ENCODE data around the gene WDR54. TPM values are rescaled to one million over a fixed set of nuclear protein-coding genes. Genes with fewer than 3 reads are reported as not detected.

WDR54 gene
- total RNA-seq, 2 experiments from 2014 or later, result 103 to 119 TPM

DNA sequence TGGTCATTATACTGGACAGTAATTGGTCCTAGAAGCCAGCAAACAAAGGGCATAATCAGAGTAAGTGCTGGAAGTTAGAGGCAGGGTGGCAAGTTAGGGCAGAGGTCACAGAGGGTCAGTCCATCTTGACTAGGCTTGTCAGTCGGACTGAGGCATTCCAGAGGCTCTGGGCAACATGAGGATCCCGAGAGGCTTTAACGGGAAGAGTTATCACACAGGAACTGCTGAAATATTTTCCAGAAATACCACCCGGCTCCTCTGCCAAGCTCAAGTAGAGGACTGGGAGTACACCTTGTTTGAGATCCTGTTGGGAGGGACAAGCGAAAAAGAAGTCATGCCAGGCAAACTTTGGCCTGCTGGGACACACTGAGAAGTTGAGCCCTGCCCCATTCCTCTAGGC is 13.8 kb upstream of the WDR54 start:
- CTCF ChIA-PET, result interaction anchor here (1.6 kb wide), 1 partner anchor 9 kb away, joined by 3 read pairs; no protein-coding TSS in a partner anchor
- Mint-ChIP-seq H3K4me3 (no peak overlapping the region), H3K36me3 (ENCODE audit: low read depth) (no peaks in the 10 kb centered on the region), H3K4me1 (no peaks in the 10 kb centered on the region), H3K27ac (no peak overlapping the region), H3K27me3 (peaks cover 3% of the 10 kb centered on the region), H3K9me3 (ENCODE audit: low read depth) (no peaks in the 10 kb centered on the region)
- DNase-seq (no peak), ATAC-seq (no peak)
- POLR2A ChIA-PET, result no interaction called here
- intact Hi-C loops (cut with DNase I, micrococcal nuclease), result no loop called here

- CTCF ChIA-PET, result interaction anchor here (0.8 to 2.0 kb wide), 4 partner anchors 22 to 100 kb away, joined by 3 to 5 read pairs (median 4); no protein-coding TSS in a partner anchor
- H3K4me1 Mint-ChIP-seq, result peaks cover 21% of the 10 kb centered on the region
- no peaks in the 10 kb centered on the region for H3K9me3 Mint-ChIP-seq (ENCODE audit: low read depth)
- no peaks in the 10 kb centered on the region for H3K36me3 Mint-ChIP-seq (ENCODE audit: low read depth)
- H3K27me3 Mint-ChIP-seq, result peaks cover 2% of the 10 kb centered on the region
- no peak overlapping the region for H3K27ac Mint-ChIP-seq
- DNase-seq (no peak), ATAC-seq (no peak)
- intact Hi-C loops (cut with DNase I, micrococcal nuclease), result no loop called here
- POLR2A ChIA-PET, result interaction anchor here (0.6 kb wide), 2 partner anchors 8 to 941 kb away, joined by 3 to 7 read pairs; no protein-coding TSS in a partner anchor
- no peak overlapping the region for H3K4me3 Mint-ChIP-seq
Measured at GRCh38 chr2:74413001-74413698, 8.4 kb upstream of the WDR54 start.

DNA sequence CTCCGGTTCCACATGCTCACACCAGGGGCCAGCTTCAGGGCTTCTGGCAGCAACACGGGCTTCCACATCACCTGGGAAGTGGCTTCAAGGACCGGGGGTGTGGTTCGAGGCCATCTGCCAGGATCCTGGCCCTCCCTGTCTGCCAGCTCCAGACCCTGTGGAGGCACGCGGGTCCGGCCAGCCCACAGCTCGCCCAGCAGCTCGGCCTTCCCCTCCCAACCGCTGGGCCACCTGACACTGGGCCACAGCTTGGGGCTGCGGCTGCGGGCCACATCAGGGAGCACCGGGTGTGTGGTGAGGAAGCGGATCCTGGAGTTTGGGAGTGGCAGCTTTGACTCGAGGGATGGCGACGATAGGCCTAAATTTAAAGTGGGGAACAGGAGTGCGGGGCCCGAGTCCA is 7.1 kb upstream of the WDR54 start:
- Mint-ChIP-seq H3K4me3 (peak overlapping the region; percentile 68), H3K27me3 (peaks cover under 1% of the 10 kb centered on the region), H3K36me3 (ENCODE audit: low read depth) (no peaks in the 10 kb centered on the region), H3K27ac (no peak overlapping the region), H3K4me1 (peaks cover 21% of the 10 kb centered on the region), H3K9me3 (ENCODE audit: low read depth) (no peaks in the 10 kb centered on the region)
- CTCF ChIA-PET, result interaction anchor here (0.9 to 2.0 kb wide), 2 partner anchors 23 to 79 kb away, joined by 3 to 5 read pairs; no protein-coding TSS in a partner anchor
- POLR2A ChIA-PET, result interaction anchor here (0.8 kb wide), 1 partner anchor 215 kb away, joined by 3 read pairs; no protein-coding TSS in a partner anchor
- ATAC-seq (no peak), DNase-seq (no peak)
- intact Hi-C loops (cut with DNase I, micrococcal nuclease), result no loop called here

GRCh38 chr2:74414881-74415761 is 6.4 kb upstream of the WDR54 start:
- no peaks in the 10 kb centered on the region for H3K27me3 Mint-ChIP-seq
- intact Hi-C loops (cut with DNase I, micrococcal nuclease), result no loop called here
- POLR2A ChIA-PET, result no interaction called here
- DNase-seq, result peak; percentile 49
- H3K4me1 Mint-ChIP-seq, result peaks cover 24% of the 10 kb centered on the region
- H3K27ac Mint-ChIP-seq, result peak overlapping the region; percentile 74
- H3K36me3 Mint-ChIP-seq (ENCODE audit: low read depth), result no peaks in the 10 kb centered on the region
- CTCF ChIA-PET, result interaction anchor here (0.6 to 2.0 kb wide), 5 partner anchors 9 to 80 kb away, joined by 3 to 9 read pairs (median 3); no protein-coding TSS in a partner anchor
- ATAC-seq, result peak; percentile 39
- H3K4me3 Mint-ChIP-seq, result peak overlapping the region; percentile 68
- no peaks in the 10 kb centered on the region for H3K9me3 Mint-ChIP-seq (ENCODE audit: low read depth)

DNA sequence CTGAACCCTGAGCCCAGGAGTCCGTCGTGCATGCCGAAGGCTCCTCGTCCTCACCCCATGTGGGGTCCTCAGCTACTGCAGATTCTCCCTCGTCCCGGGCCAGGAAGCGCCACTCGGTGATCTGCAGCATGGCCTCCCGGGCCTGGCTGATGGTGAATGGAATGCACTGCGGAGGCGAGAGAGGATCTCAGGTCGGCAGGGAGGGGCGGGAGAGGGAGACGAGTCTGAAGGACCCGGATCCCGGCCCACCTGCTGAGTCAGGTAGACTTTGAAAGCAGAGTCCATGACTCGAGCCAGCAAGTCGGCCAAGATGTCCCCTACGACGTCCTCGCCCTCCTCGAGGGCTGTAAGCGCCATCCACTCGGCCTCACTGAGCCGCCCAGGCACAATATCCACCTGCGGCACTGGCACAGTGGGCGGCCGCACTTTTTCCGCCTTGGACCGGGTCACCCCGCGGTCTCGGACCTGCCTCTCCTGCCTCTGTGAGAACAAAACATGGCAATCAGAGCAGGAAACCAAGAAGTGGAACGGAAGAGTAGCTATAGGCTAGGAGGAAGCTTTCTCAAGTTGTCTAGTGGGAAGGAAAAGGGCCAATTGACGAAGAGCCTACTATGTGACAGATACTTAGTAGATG is 5.7 kb upstream of the WDR54 start:
- Mint-ChIP-seq H3K4me1 (peaks cover 29% of the 10 kb centered on the region), H3K4me3 (peak overlapping the region; percentile 68), H3K27me3 (no peaks in the 10 kb centered on the region), H3K36me3 (ENCODE audit: low read depth) (no peaks in the 10 kb centered on the region), H3K9me3 (ENCODE audit: low read depth) (no peaks in the 10 kb centered on the region), H3K27ac (peak overlapping the region; percentile 74)
- POLR2A ChIA-PET, result no interaction called here
- ATAC-seq (peak; percentile 27), DNase-seq (peak; percentile 39)
- intact Hi-C loops (cut with DNase I, micrococcal nuclease), result no loop called here
- CTCF ChIA-PET, result interaction anchor here (0.6 to 1.5 kb wide), 5 partner anchors 9 to 81 kb away, joined by 3 to 9 read pairs (median 3); no protein-coding TSS in a partner anchor

- CTCF ChIA-PET, result interaction anchor here (0.8 to 1.5 kb wide), 2 partner anchors 26 to 75 kb away, joined by 4 to 9 read pairs; no protein-coding TSS in a partner anchor
- peak overlapping the region; percentile 68 for H3K4me3 Mint-ChIP-seq
- intact Hi-C loops (cut with DNase I, micrococcal nuclease), result no loop called here
- DNase-seq (peak; percentile 41), ATAC-seq (no peak)
- H3K36me3 Mint-ChIP-seq (ENCODE audit: low read depth), result no peaks in the 10 kb centered on the region
- POLR2A ChIA-PET, result no interaction called here
- peaks cover 34% of the 10 kb centered on the region for H3K4me1 Mint-ChIP-seq
- H3K27me3 Mint-ChIP-seq, result no peaks in the 10 kb centered on the region
- H3K27ac Mint-ChIP-seq, result no peak overlapping the region
- no peaks in the 10 kb centered on the region for H3K9me3 Mint-ChIP-seq (ENCODE audit: low read depth)
Measured at GRCh38 chr2:74416778-74417177, 4.8 kb upstream of the WDR54 start.

- intact Hi-C loops (cut with DNase I, micrococcal nuclease), result no loop called here
- Mint-ChIP-seq H3K36me3 (ENCODE audit: low read depth) (no peaks in the 10 kb centered on the region), H3K27ac (no peak overlapping the region), H3K9me3 (ENCODE audit: low read depth) (no peaks in the 10 kb centered on the region), H3K4me3 (no peak overlapping the region), H3K4me1 (peaks cover 36% of the 10 kb centered on the region), H3K27me3 (no peaks in the 10 kb centered on the region)
- POLR2A ChIA-PET, result no interaction called here
- CTCF ChIA-PET, result no interaction called here
- no peak for ATAC-seq
- no peak for DNase-seq
Measured at GRCh38 chr2:74417197-74417596, 4.3 kb upstream of the WDR54 start.

DNA sequence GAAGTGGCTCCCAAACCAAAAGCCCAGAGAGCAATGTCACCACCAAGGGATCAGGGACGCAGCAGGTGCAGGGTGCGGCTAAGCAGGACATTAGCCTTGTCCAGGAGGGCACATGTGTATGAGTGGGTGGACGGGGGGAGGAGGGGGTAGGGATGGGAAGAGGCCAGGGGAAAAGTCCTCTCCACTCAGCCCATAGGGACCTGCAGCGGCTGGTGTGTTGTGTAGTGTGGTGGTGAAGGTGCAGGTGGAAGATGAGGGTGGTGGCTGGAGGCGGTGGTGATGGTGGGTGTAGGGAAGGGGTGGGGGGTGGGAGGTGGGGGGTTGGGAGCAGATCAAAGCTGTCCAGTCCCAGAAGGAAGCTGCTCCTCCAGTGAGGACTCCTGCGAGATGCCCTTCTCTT is 3.8 kb upstream of the WDR54 start:
- H3K4me3 Mint-ChIP-seq, result no peak overlapping the region
- intact Hi-C loops (cut with DNase I, micrococcal nuclease), result no loop called here
- POLR2A ChIA-PET, result no interaction called here
- no peak overlapping the region for H3K27ac Mint-ChIP-seq
- CTCF ChIA-PET, result no interaction called here
- H3K4me1 Mint-ChIP-seq, result peaks cover 40% of the 10 kb centered on the region
- no peaks in the 10 kb centered on the region for H3K27me3 Mint-ChIP-seq
- DNase-seq, result no peak
- H3K9me3 Mint-ChIP-seq (ENCODE audit: low read depth), result no peaks in the 10 kb centered on the region
- peaks cover 1% of the 10 kb centered on the region for H3K36me3 Mint-ChIP-seq (ENCODE audit: low read depth)
- ATAC-seq, result no peak

DNA sequence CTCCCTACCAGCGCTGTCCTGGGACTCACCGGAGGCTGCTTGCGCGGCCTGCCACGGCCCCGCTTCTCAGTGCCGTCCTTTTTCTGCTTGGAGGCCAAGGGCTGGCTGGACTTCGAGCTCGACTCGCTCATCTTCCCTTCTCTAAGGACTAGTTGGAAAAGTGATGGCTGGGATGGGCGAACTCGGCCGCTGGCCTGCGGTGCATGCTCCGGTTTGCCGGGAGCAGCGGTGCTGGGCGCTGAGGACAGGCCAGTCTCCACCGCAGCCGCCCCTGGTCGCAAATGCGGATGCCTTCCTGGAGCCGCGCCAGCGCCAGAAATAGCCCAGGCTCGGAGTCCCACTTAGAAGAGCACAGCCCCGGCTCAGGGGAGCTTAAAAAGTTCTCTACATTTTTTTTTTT is 3.2 kb upstream of the WDR54 start:
- no peak overlapping the region for H3K27ac Mint-ChIP-seq
- ATAC-seq, result no peak
- peaks cover 7% of the 10 kb centered on the region for H3K36me3 Mint-ChIP-seq (ENCODE audit: low read depth)
- no peak overlapping the region for H3K4me3 Mint-ChIP-seq
- ChIA-PET CTCF (interaction anchor here (1.0 to 2.2 kb wide), 2 partner anchors 27 to 60 kb away, joined by 3 to 8 read pairs; no protein-coding TSS in a partner anchor), POLR2A (interaction anchor here (0.6 kb wide), 1 partner anchor 79 kb away, joined by 3 read pairs; no protein-coding TSS in a partner anchor)
- no peaks in the 10 kb centered on the region for H3K27me3 Mint-ChIP-seq
- H3K4me1 Mint-ChIP-seq, result peaks cover 44% of the 10 kb centered on the region
- H3K9me3 Mint-ChIP-seq (ENCODE audit: low read depth), result no peaks in the 10 kb centered on the region
- intact Hi-C loops (cut with DNase I, micrococcal nuclease), result no loop called here
- no peak for DNase-seq

GRCh38 chr2:74419345-74419744 is 2.2 kb upstream of the WDR54 start:
- Mint-ChIP-seq H3K4me1 (peaks cover 46% of the 10 kb centered on the region), H3K36me3 (ENCODE audit: low read depth) (peaks cover 15% of the 10 kb centered on the region), H3K9me3 (ENCODE audit: low read depth) (no peaks in the 10 kb centered on the region), H3K27me3 (no peaks in the 10 kb centered on the region), H3K27ac (no peak overlapping the region), H3K4me3 (no peak overlapping the region)
- DNase-seq (no peak), ATAC-seq (no peak)
- POLR2A ChIA-PET, result no interaction called here
- intact Hi-C loops (cut with DNase I, micrococcal nuclease), result no loop called here
- CTCF ChIA-PET, result interaction anchor here (2.2 kb wide), 1 partner anchor 28 kb away, joined by 8 read pairs; no protein-coding TSS in a partner anchor

- Mint-ChIP-seq H3K36me3 (ENCODE audit: low read depth) (peaks cover 18% of the 10 kb centered on the region), H3K4me3 (peak overlapping the region; percentile 91), H3K27ac (peak overlapping the region; percentile 19), H3K27me3 (no peaks in the 10 kb centered on the region), H3K4me1 (peaks cover 43% of the 10 kb centered on the region), H3K9me3 (ENCODE audit: low read depth) (no peaks in the 10 kb centered on the region)
- ChIA-PET POLR2A (interaction anchor here (0.6 kb wide), 1 partner anchor 124 kb away, joined by 3 read pairs; no protein-coding TSS in a partner anchor), CTCF (interaction anchor here (0.7 to 2.2 kb wide), 5 partner anchors 28 to 593 kb away, joined by 3 to 8 read pairs (median 3); no protein-coding TSS in a partner anchor)
- DNase-seq (no peak), ATAC-seq (no peak)
- intact Hi-C loops (cut with DNase I, micrococcal nuclease), result loop anchor here in 1 of 2 experiments (2.0 kb wide), 2 partner anchors 27 to 63 kb away; partner anchors contain the start of genes CCDC142 and TTC31
Measured at GRCh38 chr2:74420006-74420405, 1.5 kb upstream of the WDR54 start.

Measured in activated CD4-positive, alpha-beta T cell treated with anti-CD3 and anti-CD28 coated beads for 36 hours (primary cell).